ENCODE data around the gene GOPC. TPM values are rescaled to one million over a fixed set of nuclear protein-coding genes. Genes with fewer than 3 reads are reported as not detected.

GOPC gene
- total RNA-seq, 4 donors from 2014 or later = 20.5 to 34.1 (median 24.2) TPM

- TF ChIP-seq EP300 (IDR thresholded peaks at IDR 0.05) (no peak), POLR2AphosphoS5 (IDR thresholded peaks at IDR 0.05) (no peak)
- Histone ChIP-seq H3K27me3 (no peaks in the 10 kb centered on the region), H3K4me1 (no peaks in the 10 kb centered on the region), H3K4me3 (no peak overlapping the region), H3K36me3 (peaks cover 0 to 39% of the 10 kb centered on the region in 2 donors), H3K9me3 (peaks cover 0 to 4% (median 0%) of the 10 kb centered on the region in 3 donors), H3K27ac (no peak overlapping the region)
- no peak for ATAC-seq
These were observed 16.7 kb downstream of the GOPC start for GRCh38 chr6:117585647-117586046.

- TF ChIP-seq EP300 (IDR thresholded peaks at IDR 0.05) (no peak), CTCF (IDR thresholded peaks at IDR 0.05) (no peak), POLR2AphosphoS5 (IDR thresholded peaks at IDR 0.05) (no peak), POLR2A (IDR thresholded peaks at IDR 0.05) (no peak)
- Histone ChIP-seq H3K4me3 (no peak overlapping the region), H3K27ac (no peak overlapping the region), H3K27me3 (no peaks in the 10 kb centered on the region), H3K4me1 (no peaks in the 10 kb centered on the region), H3K36me3 (peaks cover 0 to 69% of the 10 kb centered on the region in 2 donors), H3K9me3 (no peaks in the 10 kb centered on the region)
- no peak for ATAC-seq
- WGBS, 2 donors (ENCODE audit: low coverage in 1 of 2) = 71 to 88% methylated on average over 4 of the region's 4 CpGs
These were observed 28.1 kb downstream of the GOPC start for GRCh38 chr6:117574198-117574597.

GRCh38 chr6:117573006-117573680, 29.2 kb downstream of the GOPC start:
- 89 to 93% methylated on average over 5 of the region's 5 CpGs for WGBS, 2 donors (ENCODE audit: low coverage in 1 of 2)
- H3K9me3 ChIP-seq = no peaks in the 10 kb centered on the region
- no peak for TF ChIP-seq CTCF (IDR thresholded peaks at IDR 0.05)
- TF ChIP-seq EP300 (IDR thresholded peaks at IDR 0.05) = no peak
- no peak for TF ChIP-seq POLR2A (IDR thresholded peaks at IDR 0.05)
- no peak for TF ChIP-seq POLR2AphosphoS5 (IDR thresholded peaks at IDR 0.05)
- peaks cover 0 to 70% of the 10 kb centered on the region in 2 donors for H3K36me3 ChIP-seq
- ATAC-seq = no peak
- H3K27me3 ChIP-seq = no peaks in the 10 kb centered on the region
- H3K27ac ChIP-seq = no peak overlapping the region
- H3K4me3 ChIP-seq = no peak overlapping the region
- H3K4me1 ChIP-seq = no peaks in the 10 kb centered on the region

GRCh38 chr6:117568831-117569410, 33.4 kb downstream of the GOPC start:
- no peaks in the 10 kb centered on the region for H3K4me1 ChIP-seq
- no peaks in the 10 kb centered on the region for H3K9me3 ChIP-seq
- TF ChIP-seq CTCF (IDR thresholded peaks at IDR 0.05) (no peak), POLR2AphosphoS5 (IDR thresholded peaks at IDR 0.05) (no peak), EP300 (IDR thresholded peaks at IDR 0.05) (no peak), POLR2A (IDR thresholded peaks at IDR 0.05) (no peak)
- no peak overlapping the region for H3K27ac ChIP-seq
- no peaks in the 10 kb centered on the region for H3K27me3 ChIP-seq
- H3K36me3 ChIP-seq = peaks cover 0 to 89% of the 10 kb centered on the region in 2 donors
- 0% methylated on average over 1 of the region's 1 CpG for WGBS, 2 donors (ENCODE audit: low coverage in 1 of 2)
- ATAC-seq = no peak
- H3K4me3 ChIP-seq = no peak overlapping the region

GRCh38 chr6:117568247-117568646, 34.1 kb downstream of the GOPC start:
- peaks cover 0 to 94% of the 10 kb centered on the region in 2 donors for H3K36me3 ChIP-seq
- WGBS, 2 donors (ENCODE audit: low coverage in 1 of 2) = 95 to 96% methylated on average over 2 of the region's 2 CpGs
- no peak for ATAC-seq
- no peak overlapping the region for H3K27ac ChIP-seq
- TF ChIP-seq POLR2A (IDR thresholded peaks at IDR 0.05) (no peak), POLR2AphosphoS5 (IDR thresholded peaks at IDR 0.05) (no peak), CTCF (IDR thresholded peaks at IDR 0.05) (no peak), EP300 (IDR thresholded peaks at IDR 0.05) (no peak)
- H3K27me3 ChIP-seq = no peaks in the 10 kb centered on the region
- no peak overlapping the region for H3K4me3 ChIP-seq
- no peaks in the 10 kb centered on the region for H3K4me1 ChIP-seq
- no peaks in the 10 kb centered on the region for H3K9me3 ChIP-seq

Measured in gastroesophageal sphincter (tissue), 4 donors.